Smooth muscle cell (in vitro differentiated cells): ENCODE measurements around the gene RNGTT. TPM values are rescaled to one million over a fixed set of nuclear protein-coding genes. Genes with fewer than 3 reads are reported as not detected.

ENCODE experiments used
- DNase-seq: peaks from one replicate; lab custom pipeline; 2025; ENCODE audit not compliant: unreplicated experiment; lab: John Stamatoyannopoulos, UW
- H2AFZ ChIP-seq: fragments of 200-600 bp; sonication (generic); 2 replicates; pipeline ENCODE4 v1.6.0; 2016; ENCODE audit warnings: antibody characterized with exemption, low read depth, mild to moderate bottlenecking
- H3F3A ChIP-seq: fragments of 200-600 bp; sonication (generic); 2 replicates; pipeline ENCODE4 v1.6.0; 2017; ENCODE audit warnings: antibody characterized with exemption, low read depth
- H3K27ac ChIP-seq: fragments of 200-600 bp; sonication (generic); 2 replicates; pipeline ENCODE4 v1.5.1; 2016; ENCODE audit warnings: low read depth, mild to moderate bottlenecking
- H3K27me3 ChIP-seq: fragments of 200-600 bp; sonication (generic); 2 replicates; pipeline ENCODE4 v1.6.1; 2016; ENCODE audit warnings: low read depth, mild to moderate bottlenecking
- H3K36me3 ChIP-seq: fragments of 200-600 bp; sonication (generic); 2 replicates; pipeline ENCODE4 v1.5.1; 2016; ENCODE audit warnings: low read depth
- H3K4me1 ChIP-seq: fragments of 200-600 bp; sonication (generic); 2 replicates; pipeline ENCODE4 v1.5.1; 2016; ENCODE audit warnings: low read depth
- H3K4me2 ChIP-seq: fragments of 200-600 bp; sonication (generic); 2 replicates; pipeline ENCODE4 v1.6.0; 2016; ENCODE audit warnings: mild to moderate bottlenecking
- H3K4me3 ChIP-seq: fragments of 200-600 bp; sonication (generic); 2 replicates; pipeline ENCODE4 v1.5.1; 2016; ENCODE audit warnings: mild to moderate bottlenecking
- H3K79me2 ChIP-seq: fragments of 200-600 bp; sonication (generic); 2 replicates; pipeline ENCODE4 v1.6.0; 2016; ENCODE audit warnings: low read depth, mild to moderate bottlenecking
- H3K9ac ChIP-seq: fragments of 200-600 bp; sonication (generic); 2 replicates; pipeline ENCODE4 v1.6.0; 2016; ENCODE audit warnings: low read depth
- H3K9me3 ChIP-seq: fragments of 200-600 bp; sonication (generic); replicated peaks from 2 replicates; pipeline ENCODE4 v1.5.1; 2016; ENCODE audit warnings: low read depth
- H4K20me1 ChIP-seq: fragments of 200-600 bp; sonication (generic); 2 replicates; pipeline ENCODE4 v1.6.0; 2016; ENCODE audit warnings: low read depth
- WGBS: methylation state at CpG from one replicate; pipeline ENCODE4 v1.1.7; 2016; ENCODE audit warnings: low lambda C conversion rate; 5-methylcytosine and 5-hydroxymethylcytosine counted together
- polyA plus RNA-seq: library from polyadenylated mRNA; unstranded; fragments of >200 nt; fragmentation: Nextera tagmentation; extraction: Ambion mirVana; gene quantifications from 2 replicates; pipeline ENCODE4 v1.2.1, GENCODE V29; 2016
- small RNA-seq: library from RNA; depleted of rRNA; stranded (forward); fragments of <200 nt; gene quantifications from one replicate; pipeline ENCODE3, GENCODE V24; 2014
- total RNA-seq: library from RNA; depleted of rRNA; stranded (reverse); fragments of >200 nt; gene quantifications from 2 replicates; pipeline ENCODE4 v1.2.3, GENCODE V29; 2014
- TF ChIP-seq, protein P1 (sequence below): fragments of 200-600 bp; sonication (generic); IDR thresholded peaks from 2 replicates; pipeline ENCODE4 v1.5.1; 2017; ENCODE audit warnings: borderline replicate concordance, mild to moderate bottlenecking, antibody characterized with exemption; ENCODE audit not compliant: insufficient read depth, poor library complexity, severe bottlenecking

The RNGTT gene
- total and polyA plus RNA-seq, 2 experiments from 2014 or later, result 7.5 to 22.7 TPM

DNA sequence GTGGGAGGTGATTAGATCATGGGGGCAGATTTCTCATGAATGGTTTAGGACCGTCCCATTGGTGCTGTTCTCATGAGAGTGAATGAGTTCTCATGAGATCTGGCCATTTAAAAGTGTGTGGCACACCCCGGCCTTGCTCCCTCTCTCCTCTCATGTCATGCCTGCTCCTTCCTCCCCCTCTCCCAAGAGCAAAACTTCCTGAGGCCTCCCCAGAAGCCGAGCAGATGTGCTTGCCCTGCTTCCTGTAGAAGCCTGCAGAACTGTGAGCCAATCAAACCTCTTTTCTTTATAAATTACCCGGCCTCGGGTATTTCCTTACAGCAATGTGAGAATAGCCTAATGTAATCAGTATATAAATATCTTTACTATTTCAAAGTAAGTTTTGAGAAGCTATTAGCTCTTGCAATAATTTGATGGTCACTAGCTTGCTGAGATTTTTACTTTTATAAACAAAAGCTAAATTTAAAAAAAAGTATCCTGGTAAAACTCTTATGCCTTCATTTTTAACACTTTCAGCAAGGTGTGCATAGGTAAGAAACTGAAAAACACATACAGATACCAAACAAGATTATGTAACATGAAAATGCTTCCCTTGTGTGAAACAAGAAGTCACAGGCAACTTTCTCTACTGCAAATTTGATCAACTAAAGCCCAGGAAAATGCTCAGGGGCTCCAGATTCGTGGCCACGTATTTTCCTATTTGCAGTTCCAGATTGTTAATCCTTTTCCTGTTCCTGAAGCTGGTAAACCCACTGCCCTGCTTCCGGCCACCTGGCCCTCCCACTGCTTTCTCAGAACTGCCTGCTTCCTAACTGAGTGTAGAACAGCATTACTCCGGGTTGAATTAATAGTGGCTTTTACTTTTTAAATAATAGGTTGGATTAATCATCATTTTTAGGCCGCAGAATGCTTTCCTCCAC is 402.1 kb downstream of the RNGTT start:
- Histone ChIP-seq H3K4me3 (no peak overlapping the region), H3K27ac (no peak overlapping the region), H3K36me3 (no peaks in the 10 kb centered on the region), H3K4me1 (no peaks in the 10 kb centered on the region), H3K27me3 (no peaks in the 10 kb centered on the region), H3F3A (no peaks in the 10 kb centered on the region), H3K4me2 (no peak overlapping the region), H2AFZ (no peak overlapping the region), H4K20me1 (no peaks in the 10 kb centered on the region), H3K79me2 (no peaks in the 10 kb centered on the region), H3K9me3 (no peaks in the 10 kb centered on the region), H3K9ac (no peak overlapping the region)
- TF ChIP-seq, protein P1, sequence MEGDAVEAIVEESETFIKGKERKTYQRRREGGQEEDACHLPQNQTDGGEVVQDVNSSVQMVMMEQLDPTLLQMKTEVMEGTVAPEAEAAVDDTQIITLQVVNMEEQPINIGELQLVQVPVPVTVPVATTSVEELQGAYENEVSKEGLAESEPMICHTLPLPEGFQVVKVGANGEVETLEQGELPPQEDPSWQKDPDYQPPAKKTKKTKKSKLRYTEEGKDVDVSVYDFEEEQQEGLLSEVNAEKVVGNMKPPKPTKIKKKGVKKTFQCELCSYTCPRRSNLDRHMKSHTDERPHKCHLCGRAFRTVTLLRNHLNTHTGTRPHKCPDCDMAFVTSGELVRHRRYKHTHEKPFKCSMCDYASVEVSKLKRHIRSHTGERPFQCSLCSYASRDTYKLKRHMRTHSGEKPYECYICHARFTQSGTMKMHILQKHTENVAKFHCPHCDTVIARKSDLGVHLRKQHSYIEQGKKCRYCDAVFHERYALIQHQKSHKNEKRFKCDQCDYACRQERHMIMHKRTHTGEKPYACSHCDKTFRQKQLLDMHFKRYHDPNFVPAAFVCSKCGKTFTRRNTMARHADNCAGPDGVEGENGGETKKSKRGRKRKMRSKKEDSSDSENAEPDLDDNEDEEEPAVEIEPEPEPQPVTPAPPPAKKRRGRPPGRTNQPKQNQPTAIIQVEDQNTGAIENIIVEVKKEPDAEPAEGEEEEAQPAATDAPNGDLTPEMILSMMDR, result no peak
- no peak for DNase-seq
- 78% methylated on average over 10 of the region's 10 CpGs for WGBS

Small RNA genes within 50 kb of the gene (small RNA-seq; reads per million reads assigned to genes)
- gene AL079342.1 (not detected), gene RF00045 (not detected)

Other genes with a start within 250 kb of the RNGTT start
- gene PNRC1, start 117.1 kb upstream of the RNGTT start, total RNA-seq, result 188 and 202 TPM in 2 replicates
- gene PNRC1, start 117.1 kb upstream of the RNGTT start, polyA plus RNA-seq, result 183 and 198 TPM in 2 replicates
- 5.3 and 7.2 TPM in 2 replicates for gene SRSF12, start 154.5 kb upstream of the RNGTT start, total RNA-seq
- gene SRSF12, start 154.5 kb upstream of the RNGTT start, polyA plus RNA-seq, result 5.6 and 5.8 TPM in 2 replicates
- gene PM20D2, start 182.4 kb upstream of the RNGTT start, total RNA-seq, result 6.9 and 7.8 TPM in 2 replicates
- 4.8 and 5.6 TPM in 2 replicates for gene PM20D2, start 182.4 kb upstream of the RNGTT start, polyA plus RNA-seq